Measurements from ENCODE around the gene KLHDC9.

The KLHDC9 gene

GRCh38 chr1:161083748-161084596 lies 14.2 kb upstream of the KLHDC9 start:
- no peak for ATAC-seq (ENCODE audit: insufficient read depth, low read depth)
- H3K27ac ChIP-seq (ENCODE audit: low read length), result no peak overlapping the region
- no peak for DNase-seq
- no peaks in the 10 kb centered on the region for H3K36me3 ChIP-seq (ENCODE audit: insufficient read depth, low read length)
- H3K4me1 ChIP-seq (ENCODE audit: insufficient read depth, low read length), result no peaks in the 10 kb centered on the region
- no peak overlapping the region for H3K4me3 ChIP-seq (ENCODE audit: low read depth in 1 of 2, low read length in 2 of 2)
- H3K4me2 ChIP-seq (ENCODE audit: insufficient read depth, low read length), result no peak overlapping the region
- H4K20me1 ChIP-seq (ENCODE audit: insufficient read depth, low read length), result no peaks in the 10 kb centered on the region
- H3K27me3 ChIP-seq (ENCODE audit: insufficient read depth, low read length, poor library complexity), result no peaks in the 10 kb centered on the region
- TF ChIP-seq EZH2 (IDR thresholded peaks at IDR 0.05; ENCODE audit: borderline replicate concordance, low read depth, low read length, severe bottlenecking), result no peak
- TF ChIP-seq CTCF (IDR thresholded peaks at IDR 0.05; ENCODE audit: borderline replicate concordance, extremely low read depth, low read length, poor library complexity, severe bottlenecking), result no peak
- H2AFZ ChIP-seq (ENCODE audit: low read depth, low read length), result no peak overlapping the region
- no peak overlapping the region for H3K9ac ChIP-seq (ENCODE audit: low read depth, low read length)
- H3K79me2 ChIP-seq (ENCODE audit: insufficient read depth, low read length), result no peaks in the 10 kb centered on the region
- H3K9me3 ChIP-seq (ENCODE audit: insufficient read depth, low read length, severe bottlenecking), result no peaks in the 10 kb centered on the region

- no peak overlapping the region for H3K9ac ChIP-seq (ENCODE audit: low read depth, low read length)
- H3K4me1 ChIP-seq (ENCODE audit: insufficient read depth, low read length), result no peaks in the 10 kb centered on the region
- H3K9me3 ChIP-seq (ENCODE audit: insufficient read depth, low read length, severe bottlenecking), result no peaks in the 10 kb centered on the region
- H2AFZ ChIP-seq (ENCODE audit: low read depth, low read length), result no peak overlapping the region
- H3K27ac ChIP-seq (ENCODE audit: low read length), result no peak overlapping the region
- TF ChIP-seq CTCF (IDR thresholded peaks at IDR 0.05; ENCODE audit: borderline replicate concordance, extremely low read depth, low read length, poor library complexity, severe bottlenecking), result no peak
- no peak for TF ChIP-seq EZH2 (IDR thresholded peaks at IDR 0.05; ENCODE audit: borderline replicate concordance, low read depth, low read length, severe bottlenecking)
- DNase-seq, result no peak
- no peaks in the 10 kb centered on the region for H3K27me3 ChIP-seq (ENCODE audit: insufficient read depth, low read length, poor library complexity)
- no peak overlapping the region for H3K4me2 ChIP-seq (ENCODE audit: insufficient read depth, low read length)
- H4K20me1 ChIP-seq (ENCODE audit: insufficient read depth, low read length), result no peaks in the 10 kb centered on the region
- no peak overlapping the region for H3K4me3 ChIP-seq (ENCODE audit: low read depth in 1 of 2, low read length in 2 of 2)
- H3K36me3 ChIP-seq (ENCODE audit: insufficient read depth, low read length), result no peaks in the 10 kb centered on the region
- ATAC-seq (ENCODE audit: insufficient read depth, low read depth), result no peak
- H3K79me2 ChIP-seq (ENCODE audit: insufficient read depth, low read length), result no peaks in the 10 kb centered on the region
These were observed 13.6 kb upstream of the KLHDC9 start for GRCh38 chr1:161084597-161084988.

- Histone ChIP-seq H3K4me3 (ENCODE audit: low read depth in 1 of 2, low read length in 2 of 2) (no peak overlapping the region), H3K4me1 (ENCODE audit: insufficient read depth, low read length) (no peaks in the 10 kb centered on the region), H3K27me3 (ENCODE audit: insufficient read depth, low read length, poor library complexity) (no peaks in the 10 kb centered on the region), H3K36me3 (ENCODE audit: insufficient read depth, low read length) (no peaks in the 10 kb centered on the region), H3K9me3 (ENCODE audit: insufficient read depth, low read length, severe bottlenecking) (no peaks in the 10 kb centered on the region), H2AFZ (ENCODE audit: low read depth, low read length) (no peak overlapping the region), H3K4me2 (ENCODE audit: insufficient read depth, low read length) (no peak overlapping the region), H3K79me2 (ENCODE audit: insufficient read depth, low read length) (no peaks in the 10 kb centered on the region), H4K20me1 (ENCODE audit: insufficient read depth, low read length) (no peaks in the 10 kb centered on the region), H3K9ac (ENCODE audit: low read depth, low read length) (no peak overlapping the region), H3K27ac (ENCODE audit: low read length) (no peak overlapping the region)
- DNase-seq, result no peak
- no peak for TF ChIP-seq CTCF (IDR thresholded peaks at IDR 0.05; ENCODE audit: borderline replicate concordance, extremely low read depth, low read length, poor library complexity, severe bottlenecking)
- no peak for TF ChIP-seq EZH2 (IDR thresholded peaks at IDR 0.05; ENCODE audit: borderline replicate concordance, low read depth, low read length, severe bottlenecking)
- ATAC-seq (ENCODE audit: insufficient read depth, low read depth), result no peak
These were observed 13.0 kb upstream of the KLHDC9 start for GRCh38 chr1:161085165-161085564.
